Measurements from ENCODE around the gene FPGS. TPM values are rescaled to one million over a fixed set of nuclear protein-coding genes. Genes with fewer than 3 reads are reported as not detected.

The FPGS gene
- total RNA-seq, 2 experiments from 2014 or later = 67.8 to 73.0 TPM

GRCh38 chr9:127793093-127793708 is 9.5 kb upstream of the FPGS start:
- intact Hi-C loops (cut with micrococcal nuclease) = no loop called here
- H3K4me3 Mint-ChIP-seq = no peak overlapping the region
- H3K36me3 Mint-ChIP-seq (ENCODE audit: low read depth) = peaks cover 29% of the 10 kb centered on the region
- H3K4me1 Mint-ChIP-seq (ENCODE audit: low read depth) = peaks cover 39% of the 10 kb centered on the region
- H3K27ac Mint-ChIP-seq = peak overlapping the region; percentile 28
- DNase-seq = no peak
- no peaks in the 10 kb centered on the region for H3K9me3 Mint-ChIP-seq
- H3K27me3 Mint-ChIP-seq (ENCODE audit: low read depth) = no peaks in the 10 kb centered on the region
- CTCF ChIA-PET = interaction anchor here (0.6 to 1.5 kb wide), 5 partner anchors 24 to 129 kb away, joined by 3 to 7 read pairs (median 4); partner anchors contain the start of gene TOR2A

- Mint-ChIP-seq H3K9me3 (no peaks in the 10 kb centered on the region), H3K36me3 (ENCODE audit: low read depth) (peaks cover 20% of the 10 kb centered on the region), H3K27ac (no peak overlapping the region), H3K4me3 (no peak overlapping the region), H3K4me1 (ENCODE audit: low read depth) (peaks cover 30% of the 10 kb centered on the region), H3K27me3 (ENCODE audit: low read depth) (no peaks in the 10 kb centered on the region)
- intact Hi-C loops (cut with micrococcal nuclease) = no loop called here
- no peak for DNase-seq
- CTCF ChIA-PET = interaction anchor here (1.2 kb wide), 1 partner anchor 59 kb away, joined by 4 read pairs; the partner anchor contains the start of gene TOR2A
Measured at GRCh38 chr9:127794001-127794791, 8.5 kb upstream of the FPGS start.

DNA sequence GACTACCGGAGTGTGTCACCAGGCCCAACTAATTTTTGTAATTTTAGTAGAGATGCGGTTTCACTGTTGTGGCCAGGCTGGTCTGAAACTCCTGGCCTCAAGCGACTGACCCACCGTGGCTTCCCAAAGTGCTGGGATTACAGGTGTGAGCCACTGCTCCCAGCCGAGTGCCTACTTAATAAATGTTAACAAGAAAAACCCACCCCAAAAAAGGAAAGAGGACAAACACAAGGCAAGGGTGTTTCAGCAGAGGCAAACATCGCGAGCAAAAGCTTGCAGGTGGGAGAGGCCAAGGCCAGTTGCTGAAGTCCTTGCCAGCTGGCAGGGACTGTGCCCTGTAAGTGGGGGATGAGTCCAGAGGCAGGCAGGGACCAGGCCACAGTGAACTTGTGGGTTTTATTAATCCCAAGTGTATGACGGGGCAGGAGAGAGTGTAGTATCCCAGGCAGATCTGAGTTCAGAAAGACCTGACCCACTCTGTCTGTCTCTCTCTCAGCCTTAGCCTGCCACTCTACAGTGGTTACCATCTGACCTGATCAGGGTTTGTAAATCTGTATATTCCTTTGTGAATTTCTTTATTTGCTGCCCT is 6.4 kb upstream of the FPGS start:
- Mint-ChIP-seq H3K9me3 (no peaks in the 10 kb centered on the region), H3K36me3 (ENCODE audit: low read depth) (peaks cover 6% of the 10 kb centered on the region), H3K4me1 (ENCODE audit: low read depth) (peaks cover 27% of the 10 kb centered on the region), H3K27me3 (ENCODE audit: low read depth) (no peaks in the 10 kb centered on the region), H3K27ac (no peak overlapping the region), H3K4me3 (no peak overlapping the region)
- DNase-seq = no peak
- CTCF ChIA-PET = interaction anchor here (0.6 to 0.8 kb wide), 3 partner anchors 21 to 133 kb away, joined by 3 to 4 read pairs (median 3); no protein-coding TSS in a partner anchor
- intact Hi-C loops (cut with micrococcal nuclease) = no loop called here

DNA sequence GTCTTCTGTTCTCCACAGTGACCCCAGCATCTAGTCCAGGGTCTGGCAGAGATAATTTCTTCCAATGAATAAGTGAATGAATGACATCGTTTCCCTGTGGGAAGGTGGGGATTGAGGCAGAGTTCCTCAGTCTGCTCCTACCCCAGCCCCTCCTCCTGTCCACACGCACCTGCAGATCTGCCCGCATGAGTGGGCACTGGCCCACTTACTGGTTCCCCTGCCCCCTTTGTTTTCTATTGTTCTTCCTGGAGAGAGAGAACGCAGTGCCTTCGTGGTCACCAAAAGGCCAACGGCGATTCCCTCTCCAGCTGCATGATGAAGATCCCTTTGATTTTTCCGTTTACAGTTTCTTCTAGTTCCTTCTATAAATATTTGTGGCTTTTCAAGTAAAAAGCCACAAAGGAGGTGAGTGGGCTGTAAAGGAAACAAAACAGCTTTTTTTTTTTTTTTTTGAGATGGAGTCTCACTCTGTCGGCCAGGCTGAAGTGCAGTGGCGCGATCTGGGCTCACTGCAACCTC is 5.8 kb upstream of the FPGS start:
- peaks cover 4% of the 10 kb centered on the region for H3K36me3 Mint-ChIP-seq (ENCODE audit: low read depth)
- no peak for DNase-seq
- no peaks in the 10 kb centered on the region for H3K9me3 Mint-ChIP-seq
- no peak overlapping the region for H3K27ac Mint-ChIP-seq
- H3K4me3 Mint-ChIP-seq = peak overlapping the region; percentile 52
- H3K27me3 Mint-ChIP-seq (ENCODE audit: low read depth) = no peaks in the 10 kb centered on the region
- peaks cover 31% of the 10 kb centered on the region for H3K4me1 Mint-ChIP-seq (ENCODE audit: low read depth)
- CTCF ChIA-PET = interaction anchor here (0.6 to 1.2 kb wide), 6 partner anchors 9 to 711 kb away, joined by 3 to 4 read pairs (median 3); no protein-coding TSS in a partner anchor
- intact Hi-C loops (cut with micrococcal nuclease) = no loop called here

DNA sequence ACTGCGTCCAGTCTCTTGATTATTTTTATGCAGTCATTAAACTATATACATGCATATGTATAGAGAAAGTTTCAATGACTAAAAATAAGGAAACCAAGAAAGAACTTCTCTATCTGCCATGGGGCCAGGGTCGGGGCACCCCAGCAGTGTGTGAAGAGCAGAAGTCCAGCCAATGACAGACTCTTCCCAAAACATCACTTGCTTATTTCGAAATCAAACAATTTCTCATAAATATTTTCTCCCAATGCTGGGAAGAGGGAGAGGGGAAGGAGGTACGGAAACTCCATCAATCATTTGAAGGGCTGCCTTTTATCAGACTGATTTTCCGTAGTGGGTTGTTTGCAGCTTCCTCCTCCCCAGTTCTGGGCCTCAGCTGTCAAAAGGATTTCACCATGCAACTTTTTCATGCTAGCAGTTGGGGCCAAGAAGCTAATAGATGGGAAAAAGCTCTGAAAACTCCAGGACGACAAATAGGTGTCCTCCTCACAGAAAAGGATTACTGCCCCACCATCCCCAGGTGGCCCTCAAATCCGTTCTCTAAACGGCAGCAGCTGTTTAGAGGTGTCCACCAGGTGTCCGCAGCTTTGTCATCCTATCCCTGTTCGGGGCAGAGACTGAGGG is 617 bp upstream of the FPGS start:
- CTCF ChIA-PET = interaction anchor here (0.6 to 1.1 kb wide), 2 partner anchors 10 to 115 kb away, joined by 3 read pairs; partner anchors contain the start of gene ST6GALNAC4
- DNase-seq = no peak
- Mint-ChIP-seq H3K4me3 (peak overlapping the region; percentile 96), H3K36me3 (ENCODE audit: low read depth) (peaks cover 7% of the 10 kb centered on the region), H3K27ac (peak overlapping the region; percentile 70), H3K4me1 (ENCODE audit: low read depth) (peaks cover 36% of the 10 kb centered on the region), H3K27me3 (ENCODE audit: low read depth) (no peaks in the 10 kb centered on the region), H3K9me3 (no peaks in the 10 kb centered on the region)
- intact Hi-C loops (cut with micrococcal nuclease) = loop anchor here (1.0 to 5.0 kb wide), 6 partner anchors 17 to 358 kb away; partner anchors contain the start of genes BBLN, ST6GALNAC4 and TOR2A

- H3K27me3 Mint-ChIP-seq (ENCODE audit: low read depth) = no peaks in the 10 kb centered on the region
- H3K4me3 Mint-ChIP-seq = peak overlapping the region; percentile 96
- CTCF ChIA-PET = interaction anchor here (2.5 kb wide), 1 partner anchor 69 kb away, joined by 8 read pairs; the partner anchor contains the start of gene TOR2A
- no peaks in the 10 kb centered on the region for H3K9me3 Mint-ChIP-seq
- peaks cover 29% of the 10 kb centered on the region for H3K4me1 Mint-ChIP-seq (ENCODE audit: low read depth)
- no peak for DNase-seq
- intact Hi-C loops (cut with micrococcal nuclease) = loop anchor here (2.0 to 5.0 kb wide), 2 partner anchors 64 to 113 kb away; partner anchors contain the start of gene ST6GALNAC4
- peak overlapping the region; percentile 84 for H3K27ac Mint-ChIP-seq
- H3K36me3 Mint-ChIP-seq (ENCODE audit: low read depth) = peaks cover 11% of the 10 kb centered on the region
Measured at GRCh38 chr9:127803507-127804352, 1.0 kb downstream of the FPGS start.

GRCh38 chr9:127805620-127806019 is 2.9 kb downstream of the FPGS start:
- intact Hi-C loops (cut with micrococcal nuclease) = no loop called here
- DNase-seq = peak; percentile 52
- CTCF ChIA-PET = interaction anchor here (0.7 to 2.5 kb wide), 4 partner anchors 8 to 310 kb away, joined by 3 to 8 read pairs (median 7); partner anchors contain the start of gene TOR2A
- Mint-ChIP-seq H3K4me1 (ENCODE audit: low read depth) (peaks cover 29% of the 10 kb centered on the region), H3K36me3 (ENCODE audit: low read depth) (peaks cover 17% of the 10 kb centered on the region), H3K4me3 (no peak overlapping the region), H3K27ac (no peak overlapping the region), H3K9me3 (no peaks in the 10 kb centered on the region), H3K27me3 (ENCODE audit: low read depth) (no peaks in the 10 kb centered on the region)

- H3K4me3 Mint-ChIP-seq = no peak overlapping the region
- H3K9me3 Mint-ChIP-seq = no peaks in the 10 kb centered on the region
- H3K4me1 Mint-ChIP-seq (ENCODE audit: low read depth) = peaks cover 22% of the 10 kb centered on the region
- peaks cover 19% of the 10 kb centered on the region for H3K36me3 Mint-ChIP-seq (ENCODE audit: low read depth)
- intact Hi-C loops (cut with micrococcal nuclease) = no loop called here
- no peaks in the 10 kb centered on the region for H3K27me3 Mint-ChIP-seq (ENCODE audit: low read depth)
- H3K27ac Mint-ChIP-seq = no peak overlapping the region
- CTCF ChIA-PET = no interaction called here
- DNase-seq = no peak
Measured at GRCh38 chr9:127806871-127807270, 4.2 kb downstream of the FPGS start.

GRCh38 chr9:127808347-127809001 is 5.8 kb downstream of the FPGS start:
- H3K27ac Mint-ChIP-seq = no peak overlapping the region
- H3K9me3 Mint-ChIP-seq = no peaks in the 10 kb centered on the region
- H3K36me3 Mint-ChIP-seq (ENCODE audit: low read depth) = peaks cover 16% of the 10 kb centered on the region
- intact Hi-C loops (cut with micrococcal nuclease) = no loop called here
- CTCF ChIA-PET = interaction anchor here (1.2 to 1.5 kb wide), 2 partner anchors 30 to 61 kb away, joined by 3 read pairs; no protein-coding TSS in a partner anchor
- H3K4me3 Mint-ChIP-seq = no peak overlapping the region
- H3K27me3 Mint-ChIP-seq (ENCODE audit: low read depth) = no peaks in the 10 kb centered on the region
- no peak for DNase-seq
- peaks cover 14% of the 10 kb centered on the region for H3K4me1 Mint-ChIP-seq (ENCODE audit: low read depth)

DNA sequence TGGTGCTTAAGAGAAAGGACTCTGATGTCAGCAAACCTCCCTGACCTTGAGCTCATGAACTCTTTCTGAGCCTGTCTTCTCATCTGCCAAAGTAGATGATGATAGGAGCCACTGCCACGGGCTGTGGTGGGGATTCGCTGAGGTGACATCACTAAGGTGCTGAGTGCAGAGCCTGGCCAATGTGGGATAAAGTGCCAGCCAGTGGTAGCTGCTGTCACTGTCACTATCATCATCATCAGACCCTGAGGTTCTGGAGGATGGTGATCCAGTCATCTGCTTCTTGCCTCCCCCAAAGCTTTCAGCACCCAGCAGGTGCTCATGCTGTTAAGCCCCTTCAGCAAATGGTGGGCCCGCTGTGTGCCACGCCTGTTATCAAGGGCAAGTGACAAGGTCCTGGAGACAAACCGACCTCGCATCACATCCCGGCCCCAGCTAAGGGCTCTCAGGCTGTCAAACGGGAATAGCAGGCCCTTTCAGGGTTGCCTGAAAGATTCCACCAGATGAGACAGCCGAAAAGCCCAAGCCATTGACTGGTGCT is 6.4 kb downstream of the FPGS start:
- H3K36me3 Mint-ChIP-seq (ENCODE audit: low read depth) = peaks cover 16% of the 10 kb centered on the region
- intact Hi-C loops (cut with micrococcal nuclease) = no loop called here
- no peaks in the 10 kb centered on the region for H3K9me3 Mint-ChIP-seq
- no peak for DNase-seq
- H3K4me3 Mint-ChIP-seq = no peak overlapping the region
- CTCF ChIA-PET = interaction anchor here (1.2 to 1.5 kb wide), 2 partner anchors 29 to 61 kb away, joined by 3 read pairs; no protein-coding TSS in a partner anchor
- peaks cover 9% of the 10 kb centered on the region for H3K4me1 Mint-ChIP-seq (ENCODE audit: low read depth)
- H3K27ac Mint-ChIP-seq = no peak overlapping the region
- H3K27me3 Mint-ChIP-seq (ENCODE audit: low read depth) = no peaks in the 10 kb centered on the region
